Lower lobe of right lung (tissue), 2 donors: ENCODE results near the gene PEAK1. TPM values are rescaled to one million over a fixed set of nuclear protein-coding genes. Genes with fewer than 3 reads are reported as not detected.
"Not testable (repeated sequence)": the region's sequence is repeated elsewhere in the genome, so short reads cannot be mapped to it uniquely, and the experiment has no call there.

Experiments used
- ATAC-seq, 2 donors: fragments of 200-7000 bp; cut with Tn5 transposase; one replicate each; pipeline ENCODE4 v1.9.1; 2020 to 2022; ENCODE audit warnings: mild to moderate bottlenecking in 2 of 2, moderate library complexity in 2 of 2
- DNase-seq: peaks from one replicate; pipeline ENCODE4 v3.0.0-alpha.2; 2020
- H3K27ac ChIP-seq: fragments of 200-600 bp; one replicate; pipeline ENCODE4 v1.8.0; 2022
- H3K27me3 ChIP-seq: fragments of 200-600 bp; one replicate; pipeline ENCODE4 v1.8.0; 2022; ENCODE audit warnings: low read depth
- H3K36me3 ChIP-seq: fragments of 200-600 bp; one replicate; pipeline ENCODE4 v1.8.0; 2022; ENCODE audit warnings: mild to moderate bottlenecking
- H3K4me1 ChIP-seq: fragments of 200-600 bp; one replicate; pipeline ENCODE4 v1.8.0; 2022
- H3K4me3 ChIP-seq: fragments of 200-600 bp; one replicate; pipeline ENCODE4 v1.8.0; 2022; ENCODE audit warnings: mild to moderate bottlenecking
- H3K9me3 ChIP-seq: fragments of 200-600 bp; one replicate; pipeline ENCODE4 v1.8.0; 2022
- intact Hi-C: fragments of 100-400 bp; cut with DNase I; formaldehyde crosslinking; loops from one replicate; pipeline ENCODE4 v1.11.0; 2022
- total RNA-seq: library from RNA; stranded (reverse); fragmentation: NEBNext Ultra II Directional; extraction: Animal tissue kit (Norgen Biotek cat#: 25700); gene quantifications from one replicate; pipeline ENCODE4 v1.2.1, GENCODE V29; 2021
- TF ChIP-seq, protein P1 (sequence below): fragments of 200-600 bp; IDR thresholded peaks from one replicate; pipeline ENCODE4 v1.8.0; 2022; ENCODE audit warnings: antibody characterized with exemption, mild to moderate bottlenecking
- donor health status: DM: no; HTN: yes; CAD: no; lungs with severe emphysema.

PEAK1 gene
- total RNA-seq, 1 donor from 2014 or later, result 112 TPM

GRCh38 chr15:77276096-77276495 is 143.8 kb downstream of the PEAK1 start:
- ATAC-seq (no peak), DNase-seq (no peak)
- Histone ChIP-seq H3K4me3 (no peak overlapping the region), H3K27ac (no peak overlapping the region), H3K4me1 (no peaks in the 10 kb centered on the region), H3K27me3 (no peaks in the 10 kb centered on the region), H3K36me3 (no peaks in the 10 kb centered on the region), H3K9me3 (no peaks in the 10 kb centered on the region)
- TF ChIP-seq, protein P1, sequence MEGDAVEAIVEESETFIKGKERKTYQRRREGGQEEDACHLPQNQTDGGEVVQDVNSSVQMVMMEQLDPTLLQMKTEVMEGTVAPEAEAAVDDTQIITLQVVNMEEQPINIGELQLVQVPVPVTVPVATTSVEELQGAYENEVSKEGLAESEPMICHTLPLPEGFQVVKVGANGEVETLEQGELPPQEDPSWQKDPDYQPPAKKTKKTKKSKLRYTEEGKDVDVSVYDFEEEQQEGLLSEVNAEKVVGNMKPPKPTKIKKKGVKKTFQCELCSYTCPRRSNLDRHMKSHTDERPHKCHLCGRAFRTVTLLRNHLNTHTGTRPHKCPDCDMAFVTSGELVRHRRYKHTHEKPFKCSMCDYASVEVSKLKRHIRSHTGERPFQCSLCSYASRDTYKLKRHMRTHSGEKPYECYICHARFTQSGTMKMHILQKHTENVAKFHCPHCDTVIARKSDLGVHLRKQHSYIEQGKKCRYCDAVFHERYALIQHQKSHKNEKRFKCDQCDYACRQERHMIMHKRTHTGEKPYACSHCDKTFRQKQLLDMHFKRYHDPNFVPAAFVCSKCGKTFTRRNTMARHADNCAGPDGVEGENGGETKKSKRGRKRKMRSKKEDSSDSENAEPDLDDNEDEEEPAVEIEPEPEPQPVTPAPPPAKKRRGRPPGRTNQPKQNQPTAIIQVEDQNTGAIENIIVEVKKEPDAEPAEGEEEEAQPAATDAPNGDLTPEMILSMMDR, result no peak
- intact Hi-C loops, result no loop called here

- H3K27me3 ChIP-seq, H3K36me3 ChIP-seq, H3K4me1 ChIP-seq, H3K9me3 ChIP-seq, intact Hi-C loops, DNase-seq, H3K4me3 ChIP-seq, ATAC-seq, H3K27ac ChIP-seq: not testable (repeated sequence)
Observed at GRCh38 chr15:77273136-77273535, 146.8 kb downstream of the PEAK1 start.

DNA sequence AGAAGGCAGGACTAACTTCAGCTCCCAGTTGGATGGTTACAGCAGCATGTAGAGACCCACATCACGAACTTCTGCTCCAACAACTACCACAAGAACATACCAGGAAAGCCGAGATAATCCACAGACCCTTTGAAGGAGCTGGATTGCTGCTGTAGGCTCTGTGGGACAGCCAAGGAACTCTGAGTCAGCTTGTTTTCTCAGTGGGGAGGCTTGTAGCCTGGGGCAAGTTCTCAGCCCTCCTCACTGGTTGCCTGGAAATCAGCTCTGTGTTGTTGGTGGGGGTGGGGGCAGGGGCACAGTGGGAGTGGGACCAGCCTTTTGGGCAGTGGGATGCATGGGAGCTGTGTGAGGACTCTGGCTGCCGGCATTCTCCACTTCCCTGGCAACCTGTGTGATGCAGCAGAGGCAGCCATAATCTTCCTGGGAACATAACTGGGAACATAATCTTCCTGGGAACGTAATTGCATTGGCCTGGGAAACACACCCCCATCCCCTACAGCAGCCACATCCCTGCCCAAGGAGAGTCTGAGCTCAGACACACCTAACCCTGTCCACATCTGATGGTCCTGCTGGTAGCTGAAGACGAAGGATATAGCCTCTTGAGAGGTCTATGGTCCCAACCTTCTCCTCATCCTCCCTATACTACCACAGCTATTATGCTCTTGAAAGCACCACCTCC is 153.1 kb downstream of the PEAK1 start:
- H3K4me1 ChIP-seq, result no peaks in the 10 kb centered on the region
- no peaks in the 10 kb centered on the region for H3K9me3 ChIP-seq
- no peak overlapping the region for H3K4me3 ChIP-seq
- intact Hi-C loops, result no loop called here
- DNase-seq, result no peak
- peaks cover 3% of the 10 kb centered on the region for H3K36me3 ChIP-seq
- no peak for ATAC-seq
- TF ChIP-seq, protein P1, result no peak
- no peak overlapping the region for H3K27ac ChIP-seq
- H3K27me3 ChIP-seq, result no peaks in the 10 kb centered on the region

- ATAC-seq, result no peak
- Histone ChIP-seq H3K27me3 (no peaks in the 10 kb centered on the region), H3K36me3 (peaks cover 14% of the 10 kb centered on the region), H3K4me3 (no peak overlapping the region), H3K4me1 (peaks cover 9% of the 10 kb centered on the region), H3K27ac (no peak overlapping the region), H3K9me3 (no peaks in the 10 kb centered on the region)
- no peak for DNase-seq
- TF ChIP-seq, protein P1, result no peak
- intact Hi-C loops, result no loop called here
Observed at GRCh38 chr15:77255385-77255784, 164.5 kb downstream of the PEAK1 start.

DNA sequence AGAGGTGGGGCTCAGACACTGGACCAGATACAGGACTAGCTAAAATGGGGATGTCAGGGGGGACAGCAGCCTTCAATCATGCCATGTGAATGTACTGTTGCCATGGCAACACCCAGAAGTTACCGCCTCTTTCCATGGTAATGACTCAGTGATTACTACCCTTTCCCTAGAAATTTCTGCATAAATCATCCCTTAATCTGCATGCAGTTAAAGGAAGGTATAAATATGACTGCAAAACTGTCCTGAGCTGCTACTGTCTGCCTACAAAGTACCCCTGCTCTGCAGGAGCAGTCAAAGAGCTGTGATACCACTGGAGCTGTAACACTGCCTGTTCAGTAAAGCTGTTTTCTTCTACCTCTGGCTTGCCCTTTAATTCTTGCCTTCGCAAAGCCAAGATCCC is 168.2 kb downstream of the PEAK1 start:
- Histone ChIP-seq H3K9me3 (no peaks in the 10 kb centered on the region), H3K36me3 (peaks cover 28% of the 10 kb centered on the region), H3K4me3 (no peak overlapping the region), H3K27ac (no peak overlapping the region), H3K27me3 (no peaks in the 10 kb centered on the region), H3K4me1 (no peaks in the 10 kb centered on the region)
- intact Hi-C loops, result no loop called here
- DNase-seq, result no peak
- TF ChIP-seq, protein P1, result no peak
- no peak for ATAC-seq

- Histone ChIP-seq H3K27ac (no peak overlapping the region), H3K4me1 (no peaks in the 10 kb centered on the region), H3K4me3 (no peak overlapping the region), H3K36me3 (peaks cover 27% of the 10 kb centered on the region), H3K9me3 (no peaks in the 10 kb centered on the region), H3K27me3 (no peaks in the 10 kb centered on the region)
- no peak for DNase-seq
- TF ChIP-seq, protein P1, result no peak
- ATAC-seq, result no peak
- intact Hi-C loops, result no loop called here
Observed at GRCh38 chr15:77247116-77247515, 172.8 kb downstream of the PEAK1 start.
